Esophagus muscularis mucosa (tissue), 4 donors: ENCODE data around the gene HBZ.
A peak's percentile ranks its signal among the peaks of the same experiment; 100 is the strongest.

Source experiments
- EP300 ChIP-seq: sonication (generic); formaldehyde crosslinking; IDR thresholded peaks from one replicate; pipeline ENCODE4 v1.6.1; 2017; ENCODE audit warnings: antibody characterized with exemption
- POLR2A ChIP-seq: fragments of 450-650 bp; IDR thresholded peaks from one replicate; pipeline ENCODE4 v1.6.1; 2017; ENCODE audit warnings: antibody characterized with exemption, moderate library complexity, mild to moderate bottlenecking, low read depth
- POLR2AphosphoS5 ChIP-seq, 2 donors: sonication (generic); formaldehyde crosslinking; IDR thresholded peaks; one replicate each; pipeline ENCODE4 v1.6.1; 2017; ENCODE audit warnings: antibody characterized with exemption in 2 of 2
- TF ChIP-seq, protein P1 (sequence below), 3 experiments: fragments of 200-600 bp in 2 of 3; fragments of 450-650 bp in 1 of 3; sonication (generic) in 2 of 3; IDR thresholded peaks; one replicate each; pipeline ENCODE4 v1.5.1; 2017 to 2019; ENCODE audit warnings: antibody characterized with exemption in 3 of 3, mild to moderate bottlenecking in 2 of 3, moderate library complexity in 1 of 3

DNA sequence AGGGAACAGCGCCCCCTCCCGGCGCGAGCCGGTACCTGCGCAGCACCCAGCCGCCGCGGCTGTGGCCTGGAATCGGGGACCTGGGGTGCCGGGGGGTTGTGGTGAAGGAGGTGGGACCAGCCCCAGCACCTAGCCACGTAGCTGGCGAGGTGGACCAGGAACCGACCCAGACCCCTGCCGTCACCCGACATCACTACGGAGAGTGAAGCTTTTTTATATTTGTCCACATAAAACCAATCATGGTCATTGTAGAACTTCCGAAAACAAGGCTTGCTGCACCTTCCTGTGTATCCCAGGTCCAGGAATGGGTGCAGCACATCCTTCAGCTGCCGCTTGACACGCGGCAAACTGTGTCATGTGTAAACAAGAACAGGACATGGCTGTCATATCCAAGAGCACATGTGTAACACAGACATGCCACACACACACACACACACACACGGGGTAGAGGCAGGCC lies 29.1 kb downstream of the HBZ start:
- TF ChIP-seq POLR2A (no peak), EP300 (no peak), POLR2AphosphoS5 (IDR thresholded peaks at IDR 0.05) (no peak)
- TF ChIP-seq, protein P1, sequence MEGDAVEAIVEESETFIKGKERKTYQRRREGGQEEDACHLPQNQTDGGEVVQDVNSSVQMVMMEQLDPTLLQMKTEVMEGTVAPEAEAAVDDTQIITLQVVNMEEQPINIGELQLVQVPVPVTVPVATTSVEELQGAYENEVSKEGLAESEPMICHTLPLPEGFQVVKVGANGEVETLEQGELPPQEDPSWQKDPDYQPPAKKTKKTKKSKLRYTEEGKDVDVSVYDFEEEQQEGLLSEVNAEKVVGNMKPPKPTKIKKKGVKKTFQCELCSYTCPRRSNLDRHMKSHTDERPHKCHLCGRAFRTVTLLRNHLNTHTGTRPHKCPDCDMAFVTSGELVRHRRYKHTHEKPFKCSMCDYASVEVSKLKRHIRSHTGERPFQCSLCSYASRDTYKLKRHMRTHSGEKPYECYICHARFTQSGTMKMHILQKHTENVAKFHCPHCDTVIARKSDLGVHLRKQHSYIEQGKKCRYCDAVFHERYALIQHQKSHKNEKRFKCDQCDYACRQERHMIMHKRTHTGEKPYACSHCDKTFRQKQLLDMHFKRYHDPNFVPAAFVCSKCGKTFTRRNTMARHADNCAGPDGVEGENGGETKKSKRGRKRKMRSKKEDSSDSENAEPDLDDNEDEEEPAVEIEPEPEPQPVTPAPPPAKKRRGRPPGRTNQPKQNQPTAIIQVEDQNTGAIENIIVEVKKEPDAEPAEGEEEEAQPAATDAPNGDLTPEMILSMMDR (IDR thresholded peaks at IDR 0.05), result peak; percentile 90 to 100 (median 91)
